Left colon (tissue), 2 donors: ENCODE data around the gene SCGB3A2. TPM values are rescaled to one million over a fixed set of nuclear protein-coding genes. Genes with fewer than 3 reads are reported as not detected.

Experiments
- ATAC-seq: fragments of 200-7000 bp; cut with Tn5 transposase; one replicate; pipeline ENCODE4 v1.9.1; 2020; ENCODE audit warnings: mild to moderate bottlenecking, moderate library complexity
- DNase-seq, 2 donors: peaks; one replicate each; pipeline ENCODE4 v3.0.0-alpha.2; 2020
- intact Hi-C, 2 donors: fragments of 100-400 bp; cut with DNase I in 1 of 2; cut with micrococcal nuclease in 1 of 2; formaldehyde crosslinking; loops; one replicate each; pipeline versions ENCODE4 v1.11.2 to v1.14.0; 2022; cut with DNase I, micrococcal nuclease
- long read RNA-seq: library from polyadenylated mRNA; unstranded; transcript quantifications from one replicate; pipeline ENCODE4 v2.0.0, GENCODE V29; 2021
- total RNA-seq, 2 donors: library from RNA; stranded (reverse); fragmentation: NEBNext Ultra II Directional; extraction: Animal tissue kit (Norgen Biotek cat#: 25700); gene quantifications; one replicate each; pipeline ENCODE4 v1.2.1, GENCODE V29; 2021
- donor health status: DM: no; HTN: no; CAD: no.
- donor health status: DM: yes; HTN: yes; CAD: no.

Gene SCGB3A2
- total RNA-seq, result not detected
- long read RNA-seq, result 0 reads

GRCh38 chr5:147878066-147878759 is at the start of gene SCGB3A2:
TSS of gene SCGB3A2 (plus strand) at chr5:147878711. CDS start at chr5:147878804, 93 bp downstream.
- DNase-seq (no peak), ATAC-seq (no peak)
- intact Hi-C loops, result no loop called here

- intact Hi-C loops, result no loop called here
- ATAC-seq (no peak), DNase-seq (no peak)
These were observed 48.5 kb upstream of the SCGB3A2 start for GRCh38 chr5:147830035-147830434.

- intact Hi-C loops, result no loop called here
- peak; percentile 53 to 76 for DNase-seq
- ATAC-seq, result peak; percentile 95
These were observed 47.0 kb upstream of the SCGB3A2 start, which contains the start of gene SPINK1 for GRCh38 chr5:147831465-147831864. TSS of gene SPINK1 (minus strand) at chr5:147831671. CDS start at chr5:147831577, 94 bp downstream.

GRCh38 chr5:147832541-147832940 is 46.0 kb upstream of the SCGB3A2 start:
- ATAC-seq, result no peak
- no peak for DNase-seq
- intact Hi-C loops, result no loop called here

- peak; percentile 19 for ATAC-seq
- intact Hi-C loops, result no loop called here
- DNase-seq, result no peak
These were observed 43.1 kb upstream of the SCGB3A2 start for GRCh38 chr5:147835386-147835798.

GRCh38 chr5:147836439-147836838 is 42.1 kb upstream of the SCGB3A2 start:
- ATAC-seq (no peak), DNase-seq (no peak)

GRCh38 chr5:147842869-147843268 is 35.6 kb upstream of the SCGB3A2 start:
- ATAC-seq, result no peak
- intact Hi-C loops, result no loop called here
- no peak for DNase-seq

More at GRCh38 chr5:147836439-147836838, 42.1 kb upstream of the SCGB3A2 start:
- intact Hi-C loops, result no loop called here

- intact Hi-C loops, result no loop called here
- ATAC-seq (no peak), DNase-seq (no peak)
These were observed 33.7 kb upstream of the SCGB3A2 start for GRCh38 chr5:147844846-147845245.

- intact Hi-C loops, result no loop called here
- DNase-seq (no peak), ATAC-seq (no peak)
These were observed 32.9 kb upstream of the SCGB3A2 start for GRCh38 chr5:147845618-147846017.

- DNase-seq, result no peak
- intact Hi-C loops, result no loop called here
- ATAC-seq, result no peak
These were observed 29.3 kb upstream of the SCGB3A2 start for GRCh38 chr5:147849226-147849625.

GRCh38 chr5:147851578-147851977 is 26.9 kb upstream of the SCGB3A2 start:
- intact Hi-C loops, result no loop called here
- no peak for DNase-seq
- ATAC-seq, result no peak

- DNase-seq (no peak), ATAC-seq (no peak)
- intact Hi-C loops, result no loop called here
These were observed 26.1 kb upstream of the SCGB3A2 start for GRCh38 chr5:147852365-147852764.

- intact Hi-C loops, result no loop called here
- no peak for ATAC-seq
- no peak for DNase-seq
These were observed 25.0 kb upstream of the SCGB3A2 start for GRCh38 chr5:147853372-147853987.

- intact Hi-C loops, result no loop called here
- ATAC-seq (no peak), DNase-seq (no peak)
These were observed 24.2 kb upstream of the SCGB3A2 start for GRCh38 chr5:147854331-147854730.

- DNase-seq (no peak), ATAC-seq (no peak)
- intact Hi-C loops, result no loop called here
These were observed 23.4 kb upstream of the SCGB3A2 start for GRCh38 chr5:147854894-147855773.

GRCh38 chr5:147855774-147856069 is 22.8 kb upstream of the SCGB3A2 start:
- DNase-seq (no peak), ATAC-seq (no peak)
- intact Hi-C loops, result no loop called here

- ATAC-seq, result no peak
- intact Hi-C loops, result no loop called here
- DNase-seq, result no peak
These were observed 21.7 kb upstream of the SCGB3A2 start for GRCh38 chr5:147856801-147857200.

- intact Hi-C loops, result no loop called here
- DNase-seq (peak; percentile 34 to 77), ATAC-seq (peak; percentile 53)
These were observed 21.0 kb upstream of the SCGB3A2 start for GRCh38 chr5:147857302-147858129.

- intact Hi-C loops, result no loop called here
- ATAC-seq (no peak), DNase-seq (no peak)
These were observed 19.9 kb upstream of the SCGB3A2 start for GRCh38 chr5:147858565-147858964.
